Erythroblast (primary cell): ENCODE data around the gene CRY1.

Source experiments
- GATA1 ChIP-seq: IDR thresholded peaks from 2 replicates; pipeline ENCODE4 v1.6.1; 2011; ENCODE audit warnings: low read depth, mild to moderate bottlenecking, control low read depth, low read length, moderate library complexity
- POLR2A ChIP-seq: IDR thresholded peaks from 2 replicates; pipeline ENCODE4 v1.6.1; 2011; ENCODE audit warnings: mild to moderate bottlenecking, low read length

GRCh38 chr12:107042801-107043200 is 50.5 kb downstream of the CRY1 start:
- TF ChIP-seq POLR2A, result no peak
- TF ChIP-seq GATA1, result no peak
